Activated naive CD8-positive, alpha-beta T cell treated with anti-CD3 and anti-CD28 coated beads for 36 hours (primary cell): ENCODE data around the gene DNAJC1. TPM values are rescaled to one million over a fixed set of nuclear protein-coding genes. Genes with fewer than 3 reads are reported as not detected.
"Not testable (repeated sequence)": the region's sequence is repeated elsewhere in the genome, so short reads cannot be mapped to it uniquely, and the experiment has no call there.

Source experiments
- DNase-seq: peaks from one replicate; pipeline ENCODE4 v3.0.0; 2021
- H3K27ac Mint-ChIP-seq: one replicate; pipeline ENCODE4 v1.8.0; 2022; ENCODE audit warnings: mild to moderate bottlenecking, moderate library complexity, mixed read lengths
- H3K27me3 Mint-ChIP-seq: one replicate; pipeline ENCODE4 v1.8.0; 2022; ENCODE audit warnings: mild to moderate bottlenecking, mixed read lengths
- H3K36me3 Mint-ChIP-seq: one replicate; pipeline ENCODE4 v1.8.0; 2021; ENCODE audit warnings: mild to moderate bottlenecking, mixed read lengths
- H3K4me1 Mint-ChIP-seq: one replicate; pipeline ENCODE4 v1.8.0; 2021; ENCODE audit warnings: mixed read lengths
- H3K4me3 Mint-ChIP-seq: one replicate; pipeline ENCODE4 v1.8.0; 2022; ENCODE audit warnings: mild to moderate bottlenecking, moderate library complexity, mixed read lengths
- H3K9me3 Mint-ChIP-seq: one replicate; pipeline ENCODE4 v1.8.0; 2022; ENCODE audit warnings: mixed read lengths
- total RNA-seq, 2 experiments: library from RNA; stranded (reverse); gene quantifications; one replicate each; pipeline ENCODE4 v1.2.3, GENCODE V29; 2021

Gene DNAJC1
- total RNA-seq, 2 experiments from 2014 or later, result 25.0 to 26.9 TPM

DNA sequence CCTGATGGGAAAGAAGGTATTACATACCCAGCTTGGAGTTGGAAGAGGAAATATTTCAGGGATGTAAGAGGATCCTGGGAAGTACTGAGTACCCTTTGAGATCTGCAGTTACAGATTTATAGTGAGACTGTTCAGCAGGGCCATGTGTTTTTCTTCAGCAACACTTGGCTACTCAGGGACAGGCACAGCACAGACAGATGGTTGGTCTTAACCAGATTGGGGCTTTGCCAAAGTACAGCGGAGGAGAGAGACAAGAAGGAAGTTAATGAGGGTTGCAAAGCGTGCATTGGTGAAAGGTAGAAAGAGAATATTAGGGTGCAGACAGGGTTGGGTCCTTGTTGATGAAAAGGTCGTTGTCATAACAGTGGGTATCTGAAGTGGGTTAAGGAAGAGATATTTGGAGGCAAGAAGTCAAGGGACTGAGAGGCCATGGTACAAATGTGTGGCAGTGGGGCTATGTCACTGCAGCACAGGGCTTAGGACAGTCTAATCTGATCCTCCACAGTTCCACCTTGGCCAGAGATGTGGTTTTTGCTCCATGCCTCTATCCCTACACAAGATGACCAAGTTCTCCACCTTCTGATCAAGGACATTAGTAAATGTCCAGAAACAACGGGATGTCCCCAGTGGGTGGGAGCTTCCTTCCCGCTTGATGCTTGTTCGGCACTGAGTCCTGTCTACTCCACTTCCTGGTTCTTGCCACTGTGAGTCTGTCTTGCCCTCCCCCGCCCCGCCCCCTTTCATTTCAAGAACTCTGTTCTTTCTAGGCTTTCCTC lies 18.9 kb upstream of the DNAJC1 start:
- H3K4me1 Mint-ChIP-seq, result peaks cover 18% of the 10 kb centered on the region
- H3K27ac Mint-ChIP-seq, result peak overlapping the region; percentile 78

DNA sequence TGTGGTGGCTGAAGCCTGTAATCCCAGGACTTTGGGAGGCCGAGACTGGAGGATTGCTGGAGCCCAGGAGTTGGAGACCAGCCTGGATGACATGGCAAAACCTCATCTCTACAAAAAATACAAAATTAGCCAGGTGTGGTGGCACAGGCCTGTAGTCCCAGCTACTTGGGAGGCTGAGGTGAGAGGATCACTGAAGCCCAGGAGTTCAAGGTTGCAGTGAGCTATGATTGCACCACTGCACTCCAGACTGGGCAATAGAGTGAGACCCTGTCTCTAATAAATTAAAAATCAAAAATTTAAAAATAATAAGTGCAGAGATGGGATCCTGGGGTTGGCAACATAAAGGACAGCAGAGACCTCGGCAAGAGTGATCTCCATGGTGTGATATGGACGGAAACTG lies 17.6 kb upstream of the DNAJC1 start:
- H3K9me3 Mint-ChIP-seq, DNase-seq, H3K27me3 Mint-ChIP-seq, H3K27ac Mint-ChIP-seq, H3K4me3 Mint-ChIP-seq, H3K36me3 Mint-ChIP-seq: not testable (repeated sequence)
- H3K4me1 Mint-ChIP-seq, result peaks cover 18% of the 10 kb centered on the region

More for the DNA sequence above, 18.9 kb upstream of the DNAJC1 start:
- DNase-seq, result no peak
- peaks cover 6% of the 10 kb centered on the region for H3K36me3 Mint-ChIP-seq
- peak overlapping the region; percentile 50 for H3K4me3 Mint-ChIP-seq
- no peaks in the 10 kb centered on the region for H3K27me3 Mint-ChIP-seq
- peaks cover 7% of the 10 kb centered on the region for H3K9me3 Mint-ChIP-seq

DNA sequence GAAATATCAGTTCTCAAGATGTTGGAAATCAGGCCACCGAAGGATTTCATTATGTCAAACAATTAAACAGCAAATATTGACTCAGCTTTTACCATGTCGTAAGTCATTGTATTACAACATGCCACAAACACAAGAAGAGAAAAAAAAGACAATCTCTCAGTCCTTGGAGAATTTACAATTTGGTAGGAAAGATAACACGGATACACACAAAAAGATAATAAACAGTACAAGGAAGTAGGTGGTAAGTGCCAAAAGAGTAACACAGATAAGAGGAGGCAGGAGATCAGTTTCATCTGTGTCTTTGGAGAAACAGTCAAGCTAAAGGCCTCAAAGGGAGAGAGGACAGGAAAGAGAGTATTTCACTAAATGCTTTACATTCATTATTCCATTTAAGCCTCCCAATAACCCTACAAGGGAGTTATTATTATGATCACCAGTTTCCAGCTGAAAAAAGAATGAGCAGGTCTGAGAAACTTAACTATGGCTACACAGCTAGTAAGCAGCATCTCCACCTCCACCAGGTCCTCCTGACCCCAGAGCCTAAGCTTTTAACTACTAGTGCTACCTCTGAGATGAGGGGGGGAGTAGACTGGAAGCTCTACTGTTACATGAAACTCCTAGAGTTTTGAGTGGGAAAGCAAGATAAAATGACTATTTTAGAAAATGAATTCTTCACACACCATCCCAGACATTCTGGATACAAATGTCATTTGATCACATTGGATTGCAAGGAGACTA lies 13.9 kb upstream of the DNAJC1 start:
- no peak for DNase-seq
- H3K4me1 Mint-ChIP-seq, result peaks cover 7% of the 10 kb centered on the region

DNA sequence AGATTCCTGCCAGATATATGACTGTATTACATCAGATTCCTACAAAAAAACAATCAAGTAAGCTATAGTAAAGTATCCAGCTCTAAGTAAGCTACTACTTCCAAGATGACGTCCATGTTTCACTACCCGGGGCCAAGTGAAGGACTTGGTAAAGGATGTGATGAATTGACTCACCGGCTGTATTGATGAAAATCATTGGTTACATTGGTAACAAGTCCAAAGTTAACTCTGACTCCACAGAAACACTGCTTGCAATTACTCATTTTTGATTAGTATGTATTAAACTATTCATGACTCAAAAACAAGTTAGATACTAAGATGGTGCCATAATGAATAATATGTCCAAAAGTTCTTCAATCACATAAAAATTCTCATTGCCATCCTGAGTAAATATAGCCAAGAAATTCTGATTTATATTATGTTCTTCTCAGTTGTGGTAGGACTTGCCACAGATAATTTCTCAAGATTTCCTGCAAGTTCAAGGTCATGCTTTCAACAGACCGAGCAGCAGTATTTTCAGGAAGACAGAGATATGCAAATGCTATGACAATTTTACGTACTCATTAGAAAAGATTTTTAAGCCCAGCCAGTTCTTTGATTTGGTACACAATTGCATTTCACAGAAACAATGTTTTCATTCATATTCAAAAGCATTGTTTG lies 12.6 kb upstream of the DNAJC1 start:
- Mint-ChIP-seq H3K4me1 (peaks cover 2% of the 10 kb centered on the region), H3K36me3 (no peaks in the 10 kb centered on the region), H3K4me3 (no peak overlapping the region)

More for the DNA sequence above, 13.9 kb upstream of the DNAJC1 start:
- Mint-ChIP-seq H3K9me3 (peaks cover 3% of the 10 kb centered on the region), H3K27me3 (no peaks in the 10 kb centered on the region), H3K4me3 (no peak overlapping the region), H3K27ac (no peak overlapping the region), H3K36me3 (no peaks in the 10 kb centered on the region)

DNA sequence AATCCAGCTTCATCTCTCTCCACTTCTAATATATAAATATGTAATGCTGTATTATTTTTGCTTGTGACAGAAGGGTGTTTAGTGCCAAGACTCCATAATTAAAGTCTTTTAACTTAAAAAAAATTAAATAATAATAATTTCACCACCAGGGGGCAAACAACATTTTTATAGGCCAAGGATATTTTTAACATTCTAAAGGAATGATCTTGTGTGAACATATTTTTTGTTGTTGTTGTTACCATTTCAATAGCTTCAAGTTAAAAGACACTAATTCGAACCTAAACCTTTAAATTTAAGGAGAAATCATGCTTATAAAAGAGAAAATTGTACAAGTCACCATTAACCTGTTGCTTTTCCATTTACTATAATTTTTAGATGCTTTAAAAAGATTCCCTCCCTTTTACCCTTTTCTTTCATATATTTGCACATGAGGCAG lies 7.5 kb upstream of the DNAJC1 start:
- no peak overlapping the region for H3K27ac Mint-ChIP-seq
- peaks cover 5% of the 10 kb centered on the region for H3K9me3 Mint-ChIP-seq
- no peak overlapping the region for H3K4me3 Mint-ChIP-seq
- DNase-seq, result no peak
- peaks cover 10% of the 10 kb centered on the region for H3K27me3 Mint-ChIP-seq
- no peaks in the 10 kb centered on the region for H3K36me3 Mint-ChIP-seq
- peaks cover 2% of the 10 kb centered on the region for H3K4me1 Mint-ChIP-seq

More for the DNA sequence above, 12.6 kb upstream of the DNAJC1 start:
- H3K27me3 Mint-ChIP-seq, result no peaks in the 10 kb centered on the region
- H3K27ac Mint-ChIP-seq, result no peak overlapping the region
- DNase-seq, result no peak
- no peaks in the 10 kb centered on the region for H3K9me3 Mint-ChIP-seq

DNA sequence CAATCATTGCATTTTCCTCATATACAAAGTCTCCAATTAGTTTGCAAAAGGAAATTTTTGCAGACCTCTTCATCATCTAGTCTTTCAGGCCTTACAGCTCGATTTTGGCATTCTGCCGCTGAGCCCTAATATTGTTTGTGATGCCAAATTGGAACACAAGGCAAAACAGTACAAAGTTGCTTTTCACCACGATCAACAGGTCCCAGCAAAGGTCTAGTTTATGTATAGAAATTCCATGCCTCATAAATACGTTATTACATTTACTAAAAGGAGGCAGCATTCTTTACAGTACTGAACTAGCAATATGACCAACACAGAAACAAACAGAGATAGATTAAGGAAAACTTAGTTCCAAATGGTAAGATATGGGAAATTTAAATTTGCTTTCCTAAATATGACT lies 7.0 kb upstream of the DNAJC1 start:
- H3K4me1 Mint-ChIP-seq, result peaks cover 4% of the 10 kb centered on the region

DNA sequence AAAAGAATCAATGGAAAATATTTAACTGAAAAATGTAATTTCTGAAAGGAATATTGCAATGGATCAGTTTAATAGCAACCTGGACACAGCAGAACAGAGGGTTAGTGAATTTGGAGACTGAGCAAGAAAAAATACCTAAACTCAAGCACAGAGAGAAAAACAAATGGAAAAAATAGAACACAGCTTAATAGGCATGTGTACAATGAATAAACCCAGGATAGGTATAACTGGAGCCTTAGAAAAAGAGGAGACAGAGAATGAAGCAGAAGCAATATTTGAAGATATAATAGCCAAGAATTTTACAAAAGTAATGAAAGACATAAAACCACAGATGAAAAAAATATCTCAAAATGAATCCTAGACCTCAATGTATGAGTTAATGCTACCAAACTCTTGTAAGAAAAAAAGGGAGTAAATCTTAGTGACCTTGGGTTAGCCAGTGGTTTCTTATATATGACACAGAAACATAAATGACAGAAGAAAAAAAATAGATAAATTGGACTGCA lies 2.9 kb upstream of the DNAJC1 start:
- Mint-ChIP-seq H3K4me1 (peaks cover 13% of the 10 kb centered on the region), H3K27ac (no peak overlapping the region), H3K36me3 (no peaks in the 10 kb centered on the region), H3K4me3 (no peak overlapping the region), H3K27me3 (peaks cover 16% of the 10 kb centered on the region), H3K9me3 (peaks cover 5% of the 10 kb centered on the region)
- no peak for DNase-seq

More for the DNA sequence above, 7.0 kb upstream of the DNAJC1 start:
- H3K9me3 Mint-ChIP-seq, result peaks cover 5% of the 10 kb centered on the region
- H3K27ac Mint-ChIP-seq, result no peak overlapping the region
- peaks cover 14% of the 10 kb centered on the region for H3K27me3 Mint-ChIP-seq
- no peaks in the 10 kb centered on the region for H3K36me3 Mint-ChIP-seq
- no peak overlapping the region for H3K4me3 Mint-ChIP-seq
- DNase-seq, result no peak

DNA sequence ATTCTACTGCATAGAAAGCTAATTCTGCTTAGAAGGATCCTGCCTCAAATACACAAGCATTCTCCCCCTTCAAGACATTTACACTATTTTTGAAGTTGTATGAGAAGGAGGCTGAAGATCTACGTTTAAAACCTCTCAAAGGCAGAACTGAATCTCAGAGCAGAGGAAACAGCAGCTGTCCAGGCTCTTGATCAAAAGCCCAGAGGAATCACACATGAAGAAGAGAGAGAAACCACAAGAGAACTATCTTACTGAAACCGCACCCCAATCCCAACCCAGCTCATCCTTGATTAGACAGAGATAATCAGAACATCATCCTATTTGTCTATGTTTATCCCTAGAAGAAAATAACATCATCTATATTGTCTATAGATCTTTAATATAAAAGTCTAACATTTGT lies 2.2 kb upstream of the DNAJC1 start:
- no peak overlapping the region for H3K4me3 Mint-ChIP-seq
- no peaks in the 10 kb centered on the region for H3K36me3 Mint-ChIP-seq
- H3K9me3 Mint-ChIP-seq, result peaks cover 5% of the 10 kb centered on the region
- H3K27ac Mint-ChIP-seq, result no peak overlapping the region
- H3K27me3 Mint-ChIP-seq, result peaks cover 16% of the 10 kb centered on the region
- no peak for DNase-seq
- H3K4me1 Mint-ChIP-seq, result peaks cover 14% of the 10 kb centered on the region

DNA sequence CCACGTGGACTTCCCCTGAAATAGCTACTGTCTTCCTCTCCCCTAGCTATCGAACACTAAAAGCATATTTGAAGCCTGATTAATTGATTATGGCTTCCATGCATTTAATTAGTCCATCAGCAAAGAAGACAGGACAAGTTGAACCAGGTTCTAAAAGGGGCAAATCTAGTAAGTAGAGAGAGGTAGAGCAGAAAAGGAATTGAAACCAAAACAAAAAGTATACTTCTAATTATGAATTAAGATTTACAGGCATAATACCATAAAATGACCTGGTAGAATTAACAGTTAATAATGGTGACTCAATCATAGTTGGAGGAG lies 393 bp upstream of the DNAJC1 start:
- Mint-ChIP-seq H3K36me3 (peaks cover 6% of the 10 kb centered on the region), H3K27me3 (peaks cover 16% of the 10 kb centered on the region), H3K4me3 (peak overlapping the region; percentile 90), H3K27ac (peak overlapping the region; percentile 87), H3K9me3 (peaks cover 5% of the 10 kb centered on the region), H3K4me1 (peaks cover 14% of the 10 kb centered on the region)
- no peak for DNase-seq

DNA sequence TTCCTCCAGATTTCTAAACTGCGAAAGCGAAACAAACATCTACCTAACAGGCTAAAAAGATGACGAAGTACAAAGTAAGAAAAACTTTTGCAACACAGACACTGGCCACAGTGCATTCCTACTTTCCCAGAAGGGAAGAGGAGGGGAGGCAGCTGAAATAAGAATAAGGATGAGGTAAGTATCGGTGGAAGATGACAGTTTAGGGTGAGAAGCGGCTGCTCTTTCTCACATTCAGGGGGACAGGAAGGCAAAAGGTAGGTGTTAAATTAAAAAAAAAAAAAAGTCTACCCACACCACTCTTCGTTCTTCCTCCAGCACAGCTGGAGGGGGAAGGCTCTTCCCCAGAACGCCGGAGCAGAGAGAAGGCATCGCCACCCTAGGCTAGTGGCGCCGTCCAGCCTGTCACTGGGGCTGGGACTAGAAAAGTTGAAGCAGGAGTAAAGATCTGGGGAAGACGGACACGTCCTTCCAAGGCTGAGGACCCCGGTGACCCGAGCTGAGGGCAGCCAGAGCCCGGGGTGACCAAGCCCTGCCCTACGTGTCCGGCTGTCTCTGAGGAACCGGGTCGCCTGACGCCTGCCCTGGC lies 846 bp downstream of the DNAJC1 start:
- Mint-ChIP-seq H3K36me3 (peaks cover 6% of the 10 kb centered on the region), H3K4me3 (peak overlapping the region; percentile 90), H3K27ac (peak overlapping the region; percentile 81), H3K27me3 (peaks cover 16% of the 10 kb centered on the region), H3K9me3 (peaks cover 5% of the 10 kb centered on the region), H3K4me1 (peaks cover 14% of the 10 kb centered on the region)
- DNase-seq, result peak; percentile 35

DNA sequence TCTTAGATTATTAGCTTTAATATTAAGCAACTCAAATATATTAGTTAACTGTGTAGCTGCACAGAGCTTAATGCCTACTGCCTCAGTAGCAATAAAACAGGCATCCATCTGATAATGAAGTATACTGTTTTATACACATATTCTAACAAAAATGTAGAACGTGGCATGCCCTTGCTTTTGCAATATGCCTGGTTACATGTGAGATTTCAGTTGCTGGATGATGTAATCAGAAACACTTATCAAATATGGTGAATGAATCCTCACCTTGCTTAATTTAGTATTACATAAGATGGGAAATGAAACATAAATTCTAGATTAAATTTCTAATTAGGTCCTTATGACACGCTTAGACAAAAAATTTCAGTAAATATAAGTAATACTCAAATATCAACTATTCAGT lies 8.0 kb downstream of the DNAJC1 start:
- peaks cover 6% of the 10 kb centered on the region for H3K36me3 Mint-ChIP-seq
- no peak overlapping the region for H3K4me3 Mint-ChIP-seq
- no peaks in the 10 kb centered on the region for H3K27me3 Mint-ChIP-seq
- no peak for DNase-seq
- H3K4me1 Mint-ChIP-seq, result peaks cover 23% of the 10 kb centered on the region
- H3K9me3 Mint-ChIP-seq, result no peaks in the 10 kb centered on the region
- no peak overlapping the region for H3K27ac Mint-ChIP-seq

DNA sequence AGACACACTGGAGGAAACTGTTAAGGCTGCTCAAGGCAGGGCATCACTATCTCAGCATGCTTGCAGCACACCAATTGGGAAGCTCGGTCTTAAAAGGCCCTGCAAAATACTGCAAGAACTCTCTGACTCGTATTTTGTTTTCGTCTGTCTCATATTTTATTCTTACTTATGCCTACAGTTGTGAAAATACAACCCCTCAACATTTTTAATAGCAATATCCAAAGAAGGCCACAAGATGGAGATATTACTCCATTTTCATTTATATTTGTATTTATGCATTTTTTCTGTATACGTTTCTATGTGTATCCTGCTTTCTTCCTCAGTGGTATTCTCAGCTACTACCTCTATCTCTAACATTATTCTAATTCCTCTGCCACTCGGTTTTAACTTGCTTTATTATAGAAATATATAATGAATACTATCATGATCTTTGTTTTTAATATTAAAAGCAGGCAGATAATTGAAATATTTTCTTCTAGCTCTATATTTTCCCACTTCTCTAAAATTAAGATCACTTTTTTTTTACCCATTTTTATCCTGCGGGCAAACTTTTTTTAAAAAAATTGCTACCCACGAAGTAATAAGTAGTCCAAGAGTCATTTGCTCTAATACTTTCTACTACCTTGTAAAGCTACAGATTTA lies 10.0 kb downstream of the DNAJC1 start:
- H3K4me1 Mint-ChIP-seq, result peaks cover 28% of the 10 kb centered on the region
- no peak overlapping the region for H3K27ac Mint-ChIP-seq
- no peak for DNase-seq
- no peak overlapping the region for H3K4me3 Mint-ChIP-seq
- H3K27me3 Mint-ChIP-seq, result no peaks in the 10 kb centered on the region
- H3K36me3 Mint-ChIP-seq, result no peaks in the 10 kb centered on the region
- H3K9me3 Mint-ChIP-seq, result no peaks in the 10 kb centered on the region

DNA sequence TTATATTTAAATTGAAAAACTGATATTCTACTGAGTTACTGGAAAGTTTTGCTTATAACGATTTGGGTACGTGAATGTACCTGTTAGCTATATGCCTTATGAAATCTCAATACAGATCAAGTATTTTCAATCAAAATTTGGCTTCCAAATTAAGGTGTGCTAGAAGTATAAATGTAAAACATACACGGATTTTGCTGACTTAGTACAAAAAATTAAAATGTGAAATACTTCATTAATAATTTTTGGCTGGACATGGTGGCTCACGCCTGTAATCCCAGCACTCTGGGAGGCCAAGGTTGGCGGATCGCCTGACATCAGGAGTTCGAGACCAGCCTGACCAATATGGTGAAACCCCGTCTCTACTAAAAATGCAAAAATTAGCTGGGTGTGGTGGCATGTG lies 11.7 kb downstream of the DNAJC1 start:
- Mint-ChIP-seq H3K4me3 (no peak overlapping the region), H3K27ac (no peak overlapping the region), H3K36me3 (peaks cover 4% of the 10 kb centered on the region), H3K27me3 (no peaks in the 10 kb centered on the region), H3K4me1 (peaks cover 26% of the 10 kb centered on the region), H3K9me3 (no peaks in the 10 kb centered on the region)
- no peak for DNase-seq

DNA sequence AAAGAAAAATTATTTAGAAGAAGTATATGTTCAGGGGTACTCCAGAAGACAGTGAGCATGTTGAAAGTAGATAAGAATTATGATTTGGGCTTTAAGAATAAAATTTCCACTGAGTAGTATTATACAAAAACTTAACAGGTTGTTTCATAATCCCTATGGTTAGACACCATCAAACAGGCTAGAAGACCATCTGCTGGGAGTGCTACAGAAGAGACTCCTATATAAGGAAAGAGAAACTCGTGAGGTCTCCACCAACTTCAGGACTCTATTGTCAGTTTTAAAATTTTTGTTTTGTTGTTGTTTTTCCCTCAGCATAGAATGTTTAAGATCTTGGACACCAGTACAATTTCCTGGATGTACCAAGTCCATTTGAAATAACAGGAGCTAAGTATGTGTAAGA lies 13.1 kb downstream of the DNAJC1 start:
- DNase-seq, result no peak
- Mint-ChIP-seq H3K27me3 (no peaks in the 10 kb centered on the region), H3K36me3 (peaks cover 12% of the 10 kb centered on the region), H3K27ac (no peak overlapping the region), H3K4me1 (peaks cover 14% of the 10 kb centered on the region), H3K4me3 (no peak overlapping the region), H3K9me3 (peaks cover 3% of the 10 kb centered on the region)
